KOPT-K1 (cell line): Measurements from ENCODE around the gene OR14A2.
"Not testable (repeated sequence)": the region's sequence is repeated elsewhere in the genome, so short reads cannot be mapped to it uniquely, and the experiment has no call there.

Experiments used
- H3K27ac ChIP-seq: fragments of 200-600 bp; sonication (generic); 2 replicates; pipeline ENCODE4 v1.5.1; 2016; ENCODE audit warnings: antibody characterized with exemption, mild to moderate bottlenecking, low read depth, low read length; ENCODE audit not compliant: poor library complexity, severe bottlenecking
- H3K36me3 ChIP-seq: fragments of 200-600 bp; sonication (generic); 2 replicates; pipeline ENCODE4 v1.5.1; 2017; ENCODE audit warnings: antibody characterized with exemption, mild to moderate bottlenecking, low read length, moderate library complexity; ENCODE audit not compliant: insufficient read depth
- H3K9me3 ChIP-seq: fragments of 200-600 bp; sonication (generic); 2 replicates; pipeline ENCODE4 v1.5.1; 2017; ENCODE audit warnings: antibody characterized with exemption, low read length, mild to moderate bottlenecking; ENCODE audit not compliant: insufficient read depth, poor library complexity, severe bottlenecking

The OR14A2 gene

GRCh38 chr1:247748041-247748440 is at the start of gene OR14A2:
Gene OR14A2, minus strand, starts transcription at chr1:247748141.
- Histone ChIP-seq H3K27ac (no peak within 1 kb of the TSS), H3K9me3 (peaks cover 15% of the 10 kb centered on the region), H3K36me3 (no peaks in the 10 kb centered on the region)

GRCh38 chr1:247797518-247797917 is 49.6 kb upstream of the OR14A2 start:
- no peak overlapping the region for H3K27ac ChIP-seq
- H3K36me3 ChIP-seq = no peaks in the 10 kb centered on the region
- no peaks in the 10 kb centered on the region for H3K9me3 ChIP-seq

DNA sequence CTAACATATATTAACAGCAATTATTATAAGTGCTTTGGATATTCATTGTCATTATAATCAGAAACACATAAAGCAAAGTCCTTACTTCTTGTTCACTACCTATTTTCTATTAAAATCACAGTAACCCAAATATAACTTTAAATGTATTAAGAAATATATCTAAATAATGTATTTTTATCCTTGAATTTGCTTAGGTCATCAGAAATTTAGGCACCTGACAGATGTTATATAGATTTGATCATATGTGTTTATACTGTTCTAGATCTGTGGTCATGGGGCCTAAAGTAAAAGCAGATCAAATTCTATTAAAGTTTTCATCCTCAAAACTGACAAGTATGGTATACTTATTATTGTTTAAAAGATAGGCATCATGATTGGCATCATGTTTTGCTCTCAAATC is 21.7 kb upstream of the OR14A2 start:
- Histone ChIP-seq H3K9me3 (no peaks in the 10 kb centered on the region), H3K27ac (no peak overlapping the region), H3K36me3 (no peaks in the 10 kb centered on the region)

DNA sequence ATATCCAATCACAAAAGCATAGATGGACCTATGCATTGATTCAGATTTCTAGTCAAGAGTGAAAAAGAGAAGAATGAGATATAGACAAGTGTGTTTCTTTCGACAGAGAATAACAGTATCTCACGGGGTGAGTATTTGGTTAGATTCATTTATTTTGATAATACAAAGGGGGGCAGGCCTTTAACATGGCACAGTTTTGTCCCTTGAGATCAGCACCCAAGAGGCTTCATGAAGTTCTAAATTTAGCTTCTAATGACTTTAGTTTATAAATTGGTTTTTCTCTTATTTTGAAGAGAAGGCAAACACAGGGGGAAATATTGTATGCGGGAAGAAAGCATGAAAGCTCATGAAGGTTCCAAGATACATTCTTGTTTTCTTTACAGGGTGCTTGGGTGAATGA is 12.5 kb upstream of the OR14A2 start, which contains the start of gene OR1C1:
Gene OR1C1, minus strand, starts transcription at position 101 of the 400 bp plus-strand sequence. CDS start 2,150 bp downstream, outside the sequence.
- Histone ChIP-seq H3K27ac (no peak within 1 kb of the TSS), H3K36me3 (no peaks in the 10 kb centered on the region), H3K9me3 (no peaks in the 10 kb centered on the region)

DNA sequence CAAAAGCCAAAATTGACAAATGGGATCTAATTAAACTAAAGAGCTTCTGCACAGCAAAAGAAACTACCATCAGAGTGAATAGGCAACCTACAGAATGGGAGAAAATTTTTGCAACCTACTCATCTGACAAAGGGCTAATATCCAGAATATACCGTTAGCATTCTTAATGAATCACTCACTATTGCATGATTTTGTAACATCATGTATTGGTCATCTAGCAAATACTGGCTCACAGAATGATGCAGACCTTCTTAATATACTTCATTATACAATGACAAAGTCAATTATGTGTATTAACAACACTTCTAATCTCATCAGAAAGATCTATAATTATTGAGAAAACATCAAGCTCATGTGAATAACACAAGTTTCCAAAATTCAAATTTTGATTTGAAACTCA is 6.4 kb upstream of the OR14A2 start:
- H3K27ac ChIP-seq, H3K36me3 ChIP-seq: not testable (repeated sequence)
- peaks cover 13% of the 10 kb centered on the region for H3K9me3 ChIP-seq

- peaks cover 15% of the 10 kb centered on the region for H3K9me3 ChIP-seq
- no peaks in the 10 kb centered on the region for H3K36me3 ChIP-seq
- no peak overlapping the region for H3K27ac ChIP-seq
Measured at GRCh38 chr1:247749870-247750269, 1.9 kb upstream of the OR14A2 start.

GRCh38 chr1:247747616-247748015 is 325 bp downstream of the OR14A2 start:
- Histone ChIP-seq H3K9me3 (peaks cover 15% of the 10 kb centered on the region), H3K27ac (no peak overlapping the region), H3K36me3 (no peaks in the 10 kb centered on the region)

DNA sequence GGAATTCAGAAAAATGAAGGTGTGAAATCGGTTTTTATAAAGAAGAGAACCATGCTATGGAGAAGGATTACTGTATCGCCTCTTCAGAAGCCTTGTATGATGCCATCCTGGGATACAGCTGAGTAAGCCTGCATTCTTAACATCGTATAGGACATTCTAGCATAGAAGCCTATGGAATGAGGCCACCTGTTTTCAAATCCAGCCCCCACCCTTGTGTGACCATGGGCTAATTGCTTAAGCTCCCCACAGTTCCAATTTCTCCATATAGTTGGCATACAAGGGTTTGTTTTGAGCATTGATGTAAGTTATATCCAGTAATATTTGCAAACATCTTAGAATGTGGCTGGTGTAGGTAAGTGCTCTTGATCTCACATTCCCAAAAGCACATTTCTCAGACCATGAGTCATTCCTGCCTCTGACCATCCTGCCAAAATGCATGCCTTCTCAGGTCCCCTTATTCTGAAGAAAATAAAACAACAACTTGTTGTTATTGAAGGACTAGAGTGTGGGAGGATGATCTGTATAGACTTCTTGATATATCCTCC is 1.5 kb downstream of the OR14A2 start:
- Histone ChIP-seq H3K27ac (no peak overlapping the region), H3K36me3 (no peaks in the 10 kb centered on the region), H3K9me3 (peaks cover 15% of the 10 kb centered on the region)

DNA sequence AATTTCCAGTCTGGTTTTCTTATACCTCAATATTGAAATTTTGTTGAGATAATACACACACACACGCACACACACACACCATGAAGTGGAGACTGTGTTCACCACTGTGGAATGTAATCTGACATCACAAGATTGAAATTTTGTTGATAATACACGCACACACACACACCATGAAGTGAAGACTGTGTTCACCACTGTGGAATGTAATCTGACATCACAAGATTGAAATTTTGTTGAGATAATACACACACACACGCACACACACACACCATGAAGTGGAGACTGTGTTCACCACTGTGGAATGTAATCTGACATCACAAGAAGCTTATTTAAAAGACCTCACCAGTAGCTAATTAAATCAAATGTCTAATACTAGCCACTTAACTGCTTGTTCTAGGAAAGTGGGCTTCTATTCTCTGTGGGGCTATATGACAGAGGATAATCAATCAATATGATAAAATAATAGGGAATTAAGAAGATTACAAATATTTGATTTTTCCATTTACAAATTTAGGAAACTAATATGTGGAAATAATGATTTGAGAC is 5.7 kb downstream of the OR14A2 start:
- not testable (repeated sequence) for H3K27ac ChIP-seq, H3K36me3 ChIP-seq, H3K9me3 ChIP-seq

DNA sequence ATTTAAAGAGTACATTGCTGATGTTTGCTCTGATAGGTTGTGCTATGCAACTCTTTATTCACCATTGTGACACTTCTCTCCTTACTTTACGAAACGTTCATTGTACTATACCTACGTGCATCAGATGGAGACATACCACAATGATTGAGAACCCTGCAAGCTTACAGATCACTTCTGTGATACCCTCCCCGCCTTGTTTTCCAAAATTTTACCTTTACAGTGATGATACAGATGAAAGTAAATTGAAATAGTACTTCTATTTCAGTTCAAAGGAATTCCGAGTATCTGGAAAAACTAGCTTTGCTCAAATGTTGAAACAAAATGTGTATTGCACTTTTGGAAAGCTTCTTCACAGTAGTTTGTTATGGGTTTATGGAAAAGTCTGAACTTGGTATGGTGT is 6.2 kb downstream of the OR14A2 start:
- Histone ChIP-seq H3K9me3 (no peaks in the 10 kb centered on the region), H3K27ac (no peak overlapping the region)

DNA sequence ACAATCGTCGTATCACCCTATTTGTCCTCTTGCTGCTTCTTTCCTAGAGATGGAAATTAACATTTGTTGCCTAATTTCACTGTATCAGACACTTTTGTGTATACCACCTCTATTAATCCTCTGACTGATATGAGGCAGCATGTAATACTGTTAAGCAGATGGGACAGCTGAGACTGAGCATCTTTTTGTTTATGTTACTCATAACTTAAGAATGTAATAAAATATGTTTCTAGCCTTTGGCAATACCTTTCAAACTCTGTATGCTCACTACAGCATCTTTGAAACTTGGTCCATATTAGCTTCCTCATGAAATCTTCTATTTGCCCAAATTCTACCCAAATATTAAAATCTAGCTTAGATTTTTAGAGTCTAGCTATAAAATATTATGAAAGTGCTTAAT is 7.2 kb downstream of the OR14A2 start:
- no peak overlapping the region for H3K27ac ChIP-seq
- no peaks in the 10 kb centered on the region for H3K9me3 ChIP-seq
- H3K36me3 ChIP-seq = no peaks in the 10 kb centered on the region

More for the DNA sequence above, 6.2 kb downstream of the OR14A2 start:
- H3K36me3 ChIP-seq = no peaks in the 10 kb centered on the region

- no peaks in the 10 kb centered on the region for H3K9me3 ChIP-seq
- no peak within 1 kb of the TSS for H3K27ac ChIP-seq
- no peaks in the 10 kb centered on the region for H3K36me3 ChIP-seq
Measured at GRCh38 chr1:247738315-247738714, 9.6 kb downstream of the OR14A2 start, which contains the start of gene OR14K1. Gene OR14K1, plus strand, starts transcription at chr1:247738615. Its CDS starts 0 bp downstream, at chr1:247738615.

DNA sequence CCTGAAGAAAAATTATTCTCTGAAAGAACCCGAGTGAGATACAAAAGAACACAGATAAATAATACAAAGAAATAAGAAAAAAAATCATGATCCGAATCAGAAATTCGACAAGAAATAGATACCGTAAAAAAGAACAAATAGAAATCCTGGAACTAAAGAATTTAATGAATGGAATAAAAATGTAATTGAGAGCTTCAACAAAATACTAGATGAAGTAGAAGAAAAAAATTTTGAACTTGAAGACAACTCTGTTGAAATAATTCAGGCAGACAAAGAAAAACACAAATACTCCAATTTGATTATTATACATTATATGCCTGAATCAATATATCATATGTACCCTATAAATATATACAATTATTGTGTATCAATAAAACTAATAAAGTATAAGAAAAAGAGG is 26.7 kb downstream of the OR14A2 start:
- Histone ChIP-seq H3K9me3 (no peaks in the 10 kb centered on the region), H3K36me3 (no peaks in the 10 kb centered on the region), H3K27ac (no peak overlapping the region)

DNA sequence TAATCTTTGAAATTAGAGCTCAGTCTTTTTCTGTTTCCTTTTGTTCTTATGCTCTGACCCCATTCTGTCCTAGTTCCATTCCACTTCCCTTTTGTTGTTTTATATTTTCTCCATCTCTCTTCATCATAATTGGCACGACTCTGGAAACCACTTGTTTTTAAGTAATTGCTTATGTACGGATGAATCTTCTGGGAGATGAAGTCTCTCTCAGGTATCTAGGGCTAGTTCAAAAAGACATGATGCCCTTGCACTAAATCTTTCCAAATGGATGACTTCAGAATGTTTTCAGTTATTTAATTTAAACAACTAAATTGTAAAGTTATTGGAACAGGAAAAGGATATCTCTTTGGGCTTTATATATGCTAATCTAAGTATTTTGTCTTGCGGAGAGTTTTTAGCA is 31.4 kb downstream of the OR14A2 start, which contains the start of gene OR6F1:
Gene OR6F1, minus strand, starts transcription at position 101 of the 400 bp plus-strand sequence. CDS start 3,891 bp downstream, outside the sequence.
- no peaks in the 10 kb centered on the region for H3K9me3 ChIP-seq
- H3K27ac ChIP-seq = no peak within 1 kb of the TSS
- no peaks in the 10 kb centered on the region for H3K36me3 ChIP-seq

DNA sequence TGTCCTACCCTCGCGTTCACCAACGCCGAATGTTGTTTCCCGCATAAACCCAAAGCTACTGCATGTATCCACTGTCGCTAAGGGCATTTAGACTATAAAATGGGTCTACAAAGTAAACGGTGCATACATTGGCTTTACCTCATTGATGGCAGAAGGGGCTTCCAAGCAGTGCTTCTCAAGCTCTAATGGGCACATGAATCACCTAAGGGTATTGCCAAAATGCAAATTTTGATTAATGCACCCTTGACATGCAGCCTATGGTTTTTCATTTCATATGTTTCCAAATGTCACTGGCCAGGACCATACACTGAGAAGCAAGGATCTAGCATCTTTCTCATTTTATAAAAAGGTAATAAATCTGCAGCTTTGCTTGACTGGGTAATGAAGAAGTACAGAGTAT is 34.2 kb downstream of the OR14A2 start:
- H3K9me3 ChIP-seq = no peaks in the 10 kb centered on the region
- H3K36me3 ChIP-seq = no peaks in the 10 kb centered on the region
- no peak overlapping the region for H3K27ac ChIP-seq

- not testable (repeated sequence) for H3K9me3 ChIP-seq, H3K27ac ChIP-seq, H3K36me3 ChIP-seq
Measured at GRCh38 chr1:247710681-247711080, 37.3 kb downstream of the OR14A2 start.
